Neuronal stem cell (in vitro differentiated cells): Measurements from ENCODE around the gene FOXL1.

Experiments used
- DNase-seq: peaks from one replicate; pipeline ENCODE4 v3.0.0-alpha.2; 2013; ENCODE audit warnings: low spot score
- H2AFZ ChIP-seq: one replicate; pipeline ENCODE4 v1.6.1; 2013; ENCODE audit warnings: mild to moderate bottlenecking, low read length, inconsistent platforms
- H2AK5ac ChIP-seq: 2 replicates; pipeline ENCODE4 v1.6.1; 2013; ENCODE audit warnings: low read depth, mild to moderate bottlenecking, inconsistent platforms, low read length, moderate library complexity, mixed read lengths
- H2BK120ac ChIP-seq: 2 replicates; pipeline ENCODE4 v1.6.1; 2013; ENCODE audit warnings: low read depth, mild to moderate bottlenecking, inconsistent platforms, low read length, moderate library complexity, mixed read lengths
- H2BK12ac ChIP-seq: one replicate; pipeline ENCODE4 v1.6.1; 2013; ENCODE audit warnings: low read length, inconsistent platforms
- H2BK15ac ChIP-seq: 2 replicates; pipeline ENCODE4 v1.6.1; 2013; ENCODE audit warnings: mild to moderate bottlenecking, low read length, inconsistent platforms, mixed read lengths
- H2BK5ac ChIP-seq: one replicate; pipeline ENCODE4 v1.6.1; 2013; ENCODE audit warnings: inconsistent platforms, mild to moderate bottlenecking, low read length, moderate library complexity
- H3K14ac ChIP-seq: one replicate; pipeline ENCODE4 v1.6.1; 2013; ENCODE audit warnings: low read length, inconsistent platforms
- H3K18ac ChIP-seq: 2 replicates; pipeline ENCODE4 v1.6.1; 2013; ENCODE audit warnings: low read length, inconsistent platforms
- H3K23ac ChIP-seq: 2 replicates; pipeline ENCODE4 v1.6.1; 2013; ENCODE audit warnings: low read depth, mild to moderate bottlenecking, mixed read lengths, low read length, inconsistent platforms; ENCODE audit not compliant: poor library complexity
- H3K27ac ChIP-seq: replicated peaks from 3 replicates; pipeline ENCODE4 v1.5.1; 2013; ENCODE audit warnings: low read length, inconsistent platforms
- H3K27me3 ChIP-seq, 3 experiments: 2 replicates each; pipeline ENCODE4 v1.6.1; 2013; ENCODE audit warnings: low read length in 3 of 3, mild to moderate bottlenecking in 2 of 3, inconsistent platforms in 1 of 3, low read depth in 1 of 3, mixed read lengths in 1 of 3, moderate library complexity in 1 of 3; ENCODE audit not compliant: control insufficient read depth in 3 of 3, insufficient read depth in 3 of 3
- H3K36me3 ChIP-seq, 2 donors: replicated peaks in 1 of 2; 2 replicates each; pipeline ENCODE4 v1.6.1; 2013; ENCODE audit warnings: low read length in 2 of 2; ENCODE audit not compliant: control insufficient read depth in 2 of 2, insufficient read depth in 2 of 2
- H3K4ac ChIP-seq: 2 replicates; pipeline ENCODE4 v1.6.1; 2013; ENCODE audit warnings: inconsistent platforms, mild to moderate bottlenecking, low read length, moderate library complexity
- H3K4me1 ChIP-seq, 2 donors: 1 replicate in 1 of 2; 2 replicates in 1 of 2; pipeline ENCODE4 v1.6.1; 2013; ENCODE audit warnings: low read length in 2 of 2, low read depth in 1 of 2; ENCODE audit not compliant: control insufficient read depth in 2 of 2, insufficient read depth in 1 of 2
- H3K4me2 ChIP-seq: one replicate; pipeline ENCODE4 v1.6.1; 2013; ENCODE audit warnings: mild to moderate bottlenecking, low read length, inconsistent platforms; ENCODE audit not compliant: insufficient read depth, poor library complexity, severe bottlenecking
- H3K4me3 ChIP-seq, 2 donors: 2 replicates each; pipeline ENCODE4 v1.5.1; 2013; ENCODE audit warnings: low read length in 2 of 2, mild to moderate bottlenecking in 2 of 2, inconsistent platforms in 1 of 2, moderate library complexity in 1 of 2
- H3K79me1 ChIP-seq: one replicate; pipeline ENCODE4 v1.6.1; 2013; ENCODE audit warnings: low read depth, mild to moderate bottlenecking, inconsistent platforms, low read length, moderate library complexity
- H3K9ac ChIP-seq: one replicate; pipeline ENCODE4 v1.6.1; 2013; ENCODE audit warnings: mild to moderate bottlenecking, low read depth, low read length, inconsistent platforms; ENCODE audit not compliant: poor library complexity
- H3K9me3 ChIP-seq, 2 donors: replicated peaks in 1 of 2; 2 replicates each; pipeline versions ENCODE3 to v1.6.1; 2013; ENCODE audit warnings: low read length in 2 of 2, mild to moderate bottlenecking in 2 of 2, inconsistent platforms in 1 of 2, low read depth in 1 of 2, mixed read lengths in 1 of 2, moderate library complexity in 1 of 2; ENCODE audit not compliant: control insufficient read depth in 2 of 2, insufficient read depth in 1 of 2
- H4K8ac ChIP-seq: one replicate; pipeline ENCODE4 v1.6.1; 2013; ENCODE audit warnings: low read depth, mild to moderate bottlenecking, inconsistent platforms, low read length, moderate library complexity
- H4K91ac ChIP-seq: one replicate; pipeline ENCODE4 v1.6.1; 2013; ENCODE audit warnings: low read length, low read depth, mild to moderate bottlenecking, inconsistent platforms; ENCODE audit not compliant: poor library complexity
- WGBS, 2 donors: extraction: QIAGEN DNeasy Blood & Tissue Kit; methylation state at CpG; one replicate each; pipeline ENCODE4 v1.1.7; 2013; ENCODE audit warnings: missing lambda C conversion rate in 2 of 2, mixed read lengths in 1 of 2; ENCODE audit not compliant: insufficient read length in 2 of 2, insufficient replicate concordance in 1 of 2; ENCODE audit errors: extremely low coverage in 2 of 2; 5-methylcytosine and 5-hydroxymethylcytosine counted together

FOXL1 gene

DNA sequence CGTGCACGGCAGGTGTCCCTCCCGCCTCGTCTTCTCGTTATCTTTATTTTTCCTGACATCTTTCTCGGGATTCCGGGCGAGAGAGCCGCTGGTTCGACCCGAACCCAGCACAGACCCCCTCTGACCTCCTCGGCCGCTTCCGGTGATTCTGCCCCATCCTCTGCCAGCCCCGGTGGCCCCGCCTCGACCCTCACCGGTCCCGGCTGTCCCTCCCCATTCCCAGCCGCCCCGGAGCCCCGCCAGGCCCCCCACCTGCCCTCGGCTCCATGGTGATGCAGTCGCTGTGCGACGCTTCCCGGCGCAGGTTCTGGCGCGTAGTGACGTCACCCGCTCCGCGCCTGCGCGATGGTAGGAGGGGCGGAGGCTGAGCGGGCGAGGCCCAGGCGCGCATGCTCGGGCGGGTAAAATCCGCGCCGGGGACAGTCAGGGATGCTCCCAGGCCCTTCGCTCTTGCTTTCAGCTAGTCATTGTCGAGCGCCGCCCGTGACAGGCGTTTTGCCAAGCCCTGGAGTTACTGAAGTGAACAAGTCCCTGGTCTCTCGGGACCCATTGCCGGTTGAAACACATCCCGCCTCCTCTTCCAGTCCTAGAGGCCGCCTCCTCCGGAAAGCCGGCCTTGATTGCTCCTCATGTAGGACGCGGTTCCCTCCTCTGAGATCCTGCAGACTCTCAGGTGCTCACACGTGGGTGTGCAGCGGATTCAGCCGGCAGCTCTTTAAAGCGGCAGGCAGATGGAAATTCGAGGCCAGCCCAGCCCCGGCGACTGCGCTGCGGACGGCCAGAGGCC is 23.2 kb upstream of the FOXL1 start, which contains the start of gene MTHFSD:
Gene MTHFSD, minus strand, starts transcription at position 319 of the 787 bp plus-strand sequence. Its CDS starts 51 bp downstream, at position 268.
- Histone ChIP-seq H2BK12ac (no peak within 1 kb of the TSS), H2AFZ (peak within 1 kb of the TSS; percentile 93), H3K14ac (no peak within 1 kb of the TSS), H2BK5ac (peak within 1 kb of the TSS; percentile 56), H3K4me3 (peak within 1 kb of the TSS; percentile 82 to 93), H3K4me2 (peak within 1 kb of the TSS; percentile 98), H3K18ac (peak within 1 kb of the TSS; percentile 87), H3K79me1 (no peaks in the 10 kb centered on the region), H3K9me3 (no peaks in the 10 kb centered on the region), H3K4ac (no peak within 1 kb of the TSS), H3K27me3 (peaks cover 0 to 2% (median 0%) of the 10 kb centered on the region in 3 experiments), H3K9ac (peak within 1 kb of the TSS; percentile 87), H3K36me3 (peaks cover 3 to 27% of the 10 kb centered on the region in 2 donors), H2BK120ac (no peak within 1 kb of the TSS), H2BK15ac (peak within 1 kb of the TSS; percentile 50), H3K23ac (peak within 1 kb of the TSS; percentile 85), H2AK5ac (peak within 1 kb of the TSS; percentile 58), H3K27ac (no peak within 1 kb of the TSS), H3K4me1 (peaks cover 3 to 5% of the 10 kb centered on the region in 2 donors), H4K91ac (no peak within 1 kb of the TSS), H4K8ac (no peak within 1 kb of the TSS)
- no CpG with 5 or more reads among the region's 70 CpGs for WGBS, 2 donors
- peak; percentile 91 for DNase-seq

DNA sequence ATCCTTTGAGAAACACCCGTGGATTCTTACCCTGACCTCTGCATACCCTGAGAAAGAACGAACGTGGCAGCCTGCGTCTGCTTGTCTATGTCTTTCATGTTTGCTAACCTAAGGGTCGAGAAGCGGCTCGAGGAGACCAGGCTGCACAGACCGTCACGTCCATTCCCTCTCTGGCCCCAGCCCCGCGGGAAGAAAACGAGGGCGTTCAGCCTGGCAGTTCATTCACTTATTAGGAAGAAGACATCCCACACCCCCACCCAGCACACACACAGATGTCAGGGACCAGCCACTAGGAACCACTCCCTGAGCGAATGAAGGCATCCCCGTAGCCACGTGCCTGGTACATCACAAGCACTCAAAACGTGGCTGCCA is 22.7 kb upstream of the FOXL1 start:
- WGBS, 2 donors, result no CpG with 5 or more reads among the region's 17 CpGs
- peak overlapping the region; percentile 82 to 93 for H3K4me3 ChIP-seq

DNA sequence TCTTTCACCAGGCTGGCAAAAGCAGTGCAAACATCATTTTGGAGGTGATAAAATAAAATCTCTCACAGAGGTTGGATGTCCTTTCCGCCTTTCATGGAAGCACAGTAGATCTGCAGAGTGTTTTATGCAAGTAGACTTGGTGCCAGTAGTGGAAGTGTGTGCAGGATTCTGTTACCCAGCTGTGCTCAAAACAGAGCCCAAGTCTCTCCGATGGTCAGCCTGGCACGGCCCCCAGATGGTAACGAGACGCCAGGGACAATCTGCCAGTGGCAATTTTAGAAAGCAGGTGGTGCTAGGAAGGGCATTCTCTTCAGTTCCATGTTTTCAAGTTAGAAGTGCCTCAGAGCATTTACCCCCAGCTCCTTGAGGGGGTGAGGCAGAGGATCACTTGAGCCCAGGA is 21.8 kb upstream of the FOXL1 start:
- Histone ChIP-seq H3K4me1 (peaks cover 3 to 5% of the 10 kb centered on the region in 2 donors), H3K18ac (no peak overlapping the region), H2AK5ac (no peak overlapping the region), H2BK5ac (no peak overlapping the region), H3K27me3 (peaks cover 0 to 2% (median 0%) of the 10 kb centered on the region in 3 experiments), H3K4me2 (no peak overlapping the region), H4K91ac (no peak overlapping the region), H2AFZ (peak overlapping the region; percentile 61), H3K9me3 (no peaks in the 10 kb centered on the region), H2BK12ac (no peak overlapping the region), H2BK120ac (no peak overlapping the region), H4K8ac (no peak overlapping the region), H3K4me3 (no peak overlapping the region), H3K14ac (no peak overlapping the region), H2BK15ac (no peak overlapping the region), H3K23ac (no peak overlapping the region), H3K36me3 (peaks cover 0 to 14% of the 10 kb centered on the region in 2 donors), H3K9ac (no peak overlapping the region), H3K4ac (no peak overlapping the region), H3K79me1 (no peaks in the 10 kb centered on the region), H3K27ac (no peak overlapping the region)
- no CpG with 5 or more reads among the region's 5 CpGs for WGBS, 2 donors
- no peak for DNase-seq

More for the DNA sequence above, 22.7 kb upstream of the FOXL1 start:
- H3K14ac ChIP-seq, result no peak overlapping the region
- H2BK5ac ChIP-seq, result no peak overlapping the region
- H3K36me3 ChIP-seq, result peaks cover 0 to 22% of the 10 kb centered on the region in 2 donors
- H3K27me3 ChIP-seq, result peaks cover 0 to 2% (median 0%) of the 10 kb centered on the region in 3 experiments
- peaks cover 3 to 5% of the 10 kb centered on the region in 2 donors for H3K4me1 ChIP-seq
- H3K79me1 ChIP-seq, result no peaks in the 10 kb centered on the region
- H4K91ac ChIP-seq, result no peak overlapping the region
- peak overlapping the region; percentile 93 for H2AFZ ChIP-seq
- H2BK120ac ChIP-seq, result no peak overlapping the region
- no peak overlapping the region for H3K4ac ChIP-seq
- H3K9me3 ChIP-seq, result no peaks in the 10 kb centered on the region
- H3K9ac ChIP-seq, result peak overlapping the region; percentile 78
- H2BK12ac ChIP-seq, result no peak overlapping the region
- no peak for DNase-seq
- H3K4me2 ChIP-seq, result peak overlapping the region; percentile 98
- H2AK5ac ChIP-seq, result peak overlapping the region; percentile 58
- peak overlapping the region; percentile 85 for H3K23ac ChIP-seq
- H2BK15ac ChIP-seq, result peak overlapping the region; percentile 50
- H4K8ac ChIP-seq, result no peak overlapping the region
- H3K18ac ChIP-seq, result peak overlapping the region; percentile 12
- no peak overlapping the region for H3K27ac ChIP-seq

DNA sequence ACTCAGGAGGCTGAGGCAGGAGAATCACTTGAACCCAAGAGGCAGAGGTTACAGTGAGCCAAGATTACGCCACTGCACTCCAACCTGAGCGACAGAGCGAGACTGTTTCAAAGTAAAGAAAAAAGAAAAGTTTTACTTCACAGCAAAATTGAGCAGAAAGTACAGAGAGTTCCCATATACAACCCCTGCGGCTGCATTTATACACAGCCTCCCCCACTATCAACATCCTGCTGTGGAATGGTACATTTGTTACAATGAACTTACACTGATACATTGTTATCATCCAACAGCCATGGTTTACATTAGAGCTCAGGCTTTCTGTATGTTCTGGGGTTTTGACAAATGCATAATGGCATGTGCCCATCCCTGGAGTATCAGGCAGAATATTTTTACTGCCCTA is 20.8 kb upstream of the FOXL1 start:
- no peak overlapping the region for H2AFZ ChIP-seq

More for the DNA sequence above, 20.8 kb upstream of the FOXL1 start:
- H3K4me1 ChIP-seq, result peaks cover 3 to 5% of the 10 kb centered on the region in 2 donors
- no peak overlapping the region for H2BK5ac ChIP-seq
- H4K91ac ChIP-seq, result no peak overlapping the region
- no peak overlapping the region for H2BK120ac ChIP-seq
- no peak overlapping the region for H2BK12ac ChIP-seq
- H3K18ac ChIP-seq, result no peak overlapping the region
- no peak overlapping the region for H3K9ac ChIP-seq
- H3K4ac ChIP-seq, result no peak overlapping the region
- H3K14ac ChIP-seq, result no peak overlapping the region
- H3K79me1 ChIP-seq, result no peaks in the 10 kb centered on the region
- H3K27ac ChIP-seq, result no peak overlapping the region
- no peak for DNase-seq
- no peak overlapping the region for H3K23ac ChIP-seq
- H3K27me3 ChIP-seq, result peaks cover 0 to 2% (median 0%) of the 10 kb centered on the region in 3 experiments
- H4K8ac ChIP-seq, result no peak overlapping the region
- WGBS, 2 donors, result no CpG with 5 or more reads among the region's 4 CpGs
- H3K9me3 ChIP-seq, result no peaks in the 10 kb centered on the region
- H2BK15ac ChIP-seq, result no peak overlapping the region
- peaks cover 0 to 6% of the 10 kb centered on the region in 2 donors for H3K36me3 ChIP-seq
- H3K4me2 ChIP-seq, result no peak overlapping the region
- no peak overlapping the region for H2AK5ac ChIP-seq
- H3K4me3 ChIP-seq, result no peak overlapping the region
